ENCODE data around the gene IFRD2.
"Not testable (repeated sequence)": the region's sequence is repeated elsewhere in the genome, so short reads cannot be mapped to it uniquely, and the experiment has no call there.

Gene IFRD2

DNA sequence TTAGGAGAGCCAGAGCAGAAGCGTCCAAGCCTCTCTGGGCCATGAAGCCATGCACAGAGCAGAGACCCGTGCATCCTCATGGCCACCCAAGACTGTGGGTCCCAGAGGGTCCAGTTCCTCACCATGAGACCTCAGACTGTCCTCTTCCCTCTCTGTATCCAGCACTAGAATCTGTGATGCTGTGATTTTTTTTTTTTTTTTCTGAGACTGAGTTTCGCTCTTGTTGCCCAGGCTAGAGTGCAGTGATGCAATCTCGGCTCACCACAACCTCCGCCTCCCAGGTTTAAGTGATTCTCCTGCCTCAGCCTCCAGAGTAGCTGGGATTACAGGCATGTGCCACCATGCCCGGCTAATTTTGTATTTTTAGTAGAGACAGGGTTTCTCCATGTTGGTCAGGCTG lies 47.4 kb downstream of the IFRD2 start:
- not testable (repeated sequence) for DNase-seq

GRCh38 chr3:50243543-50243895 lies 48.7 kb downstream of the IFRD2 start:
- no peak for DNase-seq

GRCh38 chr3:50242851-50243542 lies 49.2 kb downstream of the IFRD2 start:
- DNase-seq = no peak

DNA sequence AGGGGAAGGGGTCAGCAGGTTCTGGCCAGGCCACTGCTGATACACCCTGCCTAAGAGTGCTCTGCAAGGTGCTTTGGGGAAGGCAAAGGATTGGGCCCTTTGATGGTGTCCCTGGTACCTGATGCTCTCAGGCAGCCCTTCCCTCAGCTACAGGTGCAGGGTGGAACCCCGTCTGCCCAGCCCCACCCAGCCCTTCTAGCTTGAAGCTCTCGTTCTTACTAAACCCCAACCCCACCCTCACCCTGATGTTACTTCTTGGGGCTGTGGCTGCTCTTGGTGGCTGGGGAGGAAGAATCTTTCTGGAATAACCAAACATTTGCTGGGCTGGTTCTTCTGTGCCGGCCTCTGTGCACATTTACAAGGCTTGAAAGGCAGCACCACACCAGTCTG lies 49.9 kb downstream of the IFRD2 start:
- DNase-seq = no peak

DNA sequence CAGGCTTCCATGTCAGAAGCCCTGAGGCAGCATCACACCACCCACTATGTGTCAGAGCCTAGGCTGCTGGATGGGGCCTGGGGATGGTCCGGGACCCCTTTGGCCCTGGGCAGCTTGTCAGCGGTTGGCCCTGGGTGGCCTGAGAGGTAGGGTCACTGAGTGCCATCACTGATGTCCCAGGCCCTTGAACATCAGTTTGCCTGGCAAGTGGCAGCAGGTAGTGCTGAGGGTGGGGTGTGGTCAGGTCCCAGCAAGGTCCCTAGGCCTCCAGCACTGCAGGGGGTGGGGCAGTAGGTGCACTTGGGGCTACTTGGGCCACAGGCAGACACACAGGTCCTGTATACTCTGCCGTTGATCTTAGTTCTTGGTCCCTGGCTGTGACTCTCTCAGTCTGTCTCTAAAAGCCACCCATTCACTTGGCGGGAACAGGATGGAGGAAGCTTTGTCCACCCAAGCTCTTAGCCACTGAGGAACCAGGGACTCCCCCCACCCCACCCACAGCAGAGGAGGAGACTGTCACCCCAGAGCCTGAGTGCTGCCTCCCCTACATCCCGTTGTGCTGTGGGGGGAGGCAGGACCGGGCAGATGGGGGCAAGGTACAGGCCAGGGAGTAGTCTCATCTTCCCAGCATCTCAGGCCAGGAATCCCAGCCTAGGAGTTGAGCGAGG lies 50.4 kb downstream of the IFRD2 start:
- DNase-seq = no peak

DNA sequence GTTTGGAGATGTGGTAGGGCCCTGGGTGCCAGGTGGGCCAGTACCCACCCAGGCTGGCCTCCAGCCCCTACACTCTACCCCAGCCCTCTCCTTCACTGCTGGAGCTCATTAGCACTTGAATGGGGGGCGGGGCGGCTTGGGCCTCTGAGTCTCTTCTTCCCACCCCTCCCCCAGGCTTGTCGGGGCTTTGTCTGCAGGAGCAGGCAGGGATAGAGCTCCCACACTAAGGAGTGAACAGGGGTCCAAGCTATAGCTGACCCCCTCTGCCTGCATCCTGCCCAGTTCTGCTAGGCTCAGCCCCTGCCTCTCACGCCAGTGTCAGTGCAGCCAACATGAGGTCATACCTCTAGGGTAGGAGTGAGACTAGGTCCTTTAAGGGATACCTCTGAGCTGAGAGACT lies 51.1 kb downstream of the IFRD2 start:
- no peak for DNase-seq

DNA sequence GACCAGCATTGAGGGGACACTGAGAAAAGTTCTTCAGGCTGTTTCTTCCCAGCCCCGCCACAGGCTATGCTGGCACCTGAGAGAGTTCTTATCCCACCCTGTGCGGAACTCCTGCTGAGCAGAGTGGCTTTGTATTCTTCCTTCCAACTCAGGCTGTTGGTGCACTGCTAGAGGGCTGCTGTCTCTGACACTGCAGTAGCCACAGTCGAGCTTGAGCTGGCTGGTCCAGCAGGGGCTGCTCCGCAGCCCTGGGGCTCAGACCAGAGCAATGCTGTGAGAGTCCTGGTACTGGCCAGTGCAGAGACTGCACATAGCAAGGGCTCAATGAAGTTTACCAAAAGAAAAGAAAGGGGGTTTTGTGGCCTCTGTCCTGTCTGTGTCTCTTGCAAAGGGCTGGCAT lies 52.6 kb downstream of the IFRD2 start:
- DNase-seq = no peak

DNA sequence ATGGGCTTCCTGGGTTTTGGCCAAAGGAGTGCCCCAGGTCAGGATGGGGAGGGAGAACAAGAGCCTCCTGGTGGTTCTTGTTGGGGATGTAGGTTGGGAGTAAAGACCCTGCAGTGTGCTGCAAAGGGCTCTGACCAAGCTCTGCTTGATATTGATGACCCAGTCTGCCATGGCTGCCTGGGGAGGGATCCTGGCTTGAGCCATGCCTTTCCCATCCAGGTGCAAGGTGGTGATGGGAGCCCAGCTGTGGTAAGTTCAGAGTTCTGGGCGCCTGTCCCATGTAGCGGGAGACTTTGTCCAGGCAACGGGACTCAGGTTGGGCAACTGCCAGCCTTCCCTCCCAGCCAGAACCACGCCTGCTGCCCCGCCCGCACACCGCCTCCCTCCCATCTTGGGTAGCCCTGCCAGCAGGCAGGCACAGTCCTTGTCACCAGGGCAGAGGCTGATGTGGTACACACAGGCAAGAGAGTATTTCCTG lies 53.6 kb downstream of the IFRD2 start:
- DNase-seq = no peak

DNA sequence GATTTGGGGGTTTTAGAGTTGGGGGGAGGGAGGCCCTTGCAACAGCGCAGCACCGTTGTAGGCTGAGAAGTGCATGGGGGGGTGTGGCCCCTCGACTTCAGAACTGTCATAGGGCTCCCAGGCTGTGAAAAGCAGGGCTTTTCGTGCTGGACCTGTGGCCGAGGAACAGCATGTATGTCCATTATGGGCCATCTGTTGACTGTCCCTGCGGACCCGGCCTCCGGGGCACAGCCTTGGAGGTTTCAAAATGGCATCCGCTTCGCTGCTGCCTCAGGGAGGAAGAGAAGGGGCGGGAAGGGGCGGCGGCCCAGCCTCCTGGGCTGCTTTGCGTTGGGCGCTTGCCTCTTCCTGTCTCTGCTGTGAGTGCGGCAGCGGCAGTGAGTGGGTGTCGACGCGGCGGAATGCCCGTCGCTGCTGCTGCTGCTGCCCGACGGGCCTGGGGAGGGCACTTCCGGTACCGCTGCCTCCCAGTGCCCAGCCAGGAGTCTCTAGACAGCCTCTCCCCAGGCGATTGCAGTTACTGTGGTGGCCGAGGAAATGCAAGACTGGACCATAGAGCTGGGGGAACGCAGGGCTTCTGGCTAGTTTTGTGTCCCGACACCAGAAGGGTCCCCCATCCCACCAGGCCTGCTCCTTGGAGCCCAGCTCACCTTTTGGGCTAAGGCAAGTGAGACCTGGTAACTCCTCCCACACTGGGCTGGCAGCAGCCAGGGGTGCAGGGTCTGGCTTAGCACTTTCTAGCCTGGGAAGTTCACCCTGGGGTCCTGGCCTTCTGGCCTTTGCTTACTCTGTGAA lies 54.3 kb downstream of the IFRD2 start:
- no peak for DNase-seq
